GM06990 (cell line): ENCODE measurements around the gene RIMS3.

Experiments used
- DNase-seq: peaks from one replicate; pipeline ENCODE4 v3.0.0-alpha.2; 2011; ENCODE audit not compliant: insufficient read length; ENCODE audit errors: extremely low read depth
- H3K27me3 ChIP-seq: replicated peaks from 2 replicates; pipeline ENCODE4 v1.6.0; 2011; ENCODE audit warnings: low read length; ENCODE audit not compliant: control insufficient read depth, insufficient read depth
- H3K36me3 ChIP-seq: 2 replicates; pipeline ENCODE4 v1.5.1; 2011; ENCODE audit warnings: low read length; ENCODE audit not compliant: control insufficient read depth, insufficient read depth
- H3K4me3 ChIP-seq: replicated peaks from 2 replicates; pipeline ENCODE4 v1.5.1; 2011; ENCODE audit warnings: low read depth, mild to moderate bottlenecking, control low read depth, low read length
- TF ChIP-seq, protein P1 (sequence below): IDR thresholded peaks from 2 replicates; pipeline ENCODE4 v1.5.1; 2011; ENCODE audit warnings: low read length, control low read depth, mild to moderate bottlenecking, inconsistent platforms; ENCODE audit not compliant: insufficient read depth, poor library complexity, severe bottlenecking

The RIMS3 gene

DNA sequence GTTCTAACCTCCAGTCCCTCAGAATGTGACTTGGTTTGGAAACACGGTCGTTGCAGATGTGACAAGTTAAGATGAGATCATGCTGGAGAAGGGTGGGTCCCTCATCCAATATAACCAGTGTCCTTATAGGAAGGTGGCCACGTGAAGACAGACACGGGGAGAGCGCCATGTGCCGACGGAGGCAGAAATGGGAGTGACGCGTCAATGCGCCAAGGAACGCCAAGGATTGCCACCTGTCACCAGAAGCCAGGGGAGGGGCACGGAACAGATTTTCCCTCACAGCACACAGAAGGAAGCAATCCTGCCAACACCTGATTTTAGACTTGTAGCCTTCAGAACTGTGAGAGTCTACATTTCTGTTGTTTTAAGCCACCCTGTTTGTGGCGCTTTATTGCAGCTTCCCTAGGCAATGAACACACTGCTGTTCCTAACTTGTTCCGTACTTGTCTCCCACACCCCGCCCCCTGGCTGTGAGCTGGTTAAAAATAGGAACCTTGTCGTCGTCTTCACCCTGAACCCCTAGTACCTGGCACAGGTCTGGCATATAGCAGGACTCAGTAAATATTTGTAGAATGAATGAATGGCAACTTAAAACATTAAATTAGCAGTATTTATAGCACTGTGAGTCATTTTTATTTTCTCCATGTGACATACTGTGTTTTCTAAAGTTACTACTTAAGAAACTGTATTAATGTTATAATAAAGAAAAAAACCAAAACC lies 14.2 kb downstream of the RIMS3 start:
- H3K4me3 ChIP-seq: no peak overlapping the region
- H3K27me3 ChIP-seq: no peaks in the 10 kb centered on the region
- H3K36me3 ChIP-seq: no peaks in the 10 kb centered on the region
- no peak for DNase-seq
- TF ChIP-seq, protein P1, sequence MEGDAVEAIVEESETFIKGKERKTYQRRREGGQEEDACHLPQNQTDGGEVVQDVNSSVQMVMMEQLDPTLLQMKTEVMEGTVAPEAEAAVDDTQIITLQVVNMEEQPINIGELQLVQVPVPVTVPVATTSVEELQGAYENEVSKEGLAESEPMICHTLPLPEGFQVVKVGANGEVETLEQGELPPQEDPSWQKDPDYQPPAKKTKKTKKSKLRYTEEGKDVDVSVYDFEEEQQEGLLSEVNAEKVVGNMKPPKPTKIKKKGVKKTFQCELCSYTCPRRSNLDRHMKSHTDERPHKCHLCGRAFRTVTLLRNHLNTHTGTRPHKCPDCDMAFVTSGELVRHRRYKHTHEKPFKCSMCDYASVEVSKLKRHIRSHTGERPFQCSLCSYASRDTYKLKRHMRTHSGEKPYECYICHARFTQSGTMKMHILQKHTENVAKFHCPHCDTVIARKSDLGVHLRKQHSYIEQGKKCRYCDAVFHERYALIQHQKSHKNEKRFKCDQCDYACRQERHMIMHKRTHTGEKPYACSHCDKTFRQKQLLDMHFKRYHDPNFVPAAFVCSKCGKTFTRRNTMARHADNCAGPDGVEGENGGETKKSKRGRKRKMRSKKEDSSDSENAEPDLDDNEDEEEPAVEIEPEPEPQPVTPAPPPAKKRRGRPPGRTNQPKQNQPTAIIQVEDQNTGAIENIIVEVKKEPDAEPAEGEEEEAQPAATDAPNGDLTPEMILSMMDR: no peak

DNA sequence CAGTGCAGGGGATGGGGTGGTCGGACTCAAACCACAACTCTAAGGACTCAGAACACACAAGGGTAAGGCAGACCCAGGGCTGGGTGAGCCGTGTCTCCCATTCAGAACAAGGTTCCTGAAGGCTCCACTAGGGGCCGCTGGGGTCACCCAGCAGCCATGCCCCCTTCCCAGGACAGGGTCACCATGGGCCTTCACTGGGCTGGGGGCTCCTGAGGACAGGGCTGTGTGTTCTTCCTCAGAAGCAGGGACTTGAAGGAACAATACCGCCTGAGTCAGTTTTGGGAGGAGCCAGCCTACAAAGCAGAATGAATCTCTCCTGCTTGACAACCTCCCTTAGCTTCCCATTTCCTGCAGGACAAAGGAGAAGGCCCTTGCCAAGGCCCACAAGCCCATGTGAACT lies 15.4 kb downstream of the RIMS3 start:
- Histone ChIP-seq H3K27me3 (no peaks in the 10 kb centered on the region), H3K36me3 (no peaks in the 10 kb centered on the region), H3K4me3 (no peak overlapping the region)
- DNase-seq: no peak
- TF ChIP-seq, protein P1: peak; percentile 64

DNA sequence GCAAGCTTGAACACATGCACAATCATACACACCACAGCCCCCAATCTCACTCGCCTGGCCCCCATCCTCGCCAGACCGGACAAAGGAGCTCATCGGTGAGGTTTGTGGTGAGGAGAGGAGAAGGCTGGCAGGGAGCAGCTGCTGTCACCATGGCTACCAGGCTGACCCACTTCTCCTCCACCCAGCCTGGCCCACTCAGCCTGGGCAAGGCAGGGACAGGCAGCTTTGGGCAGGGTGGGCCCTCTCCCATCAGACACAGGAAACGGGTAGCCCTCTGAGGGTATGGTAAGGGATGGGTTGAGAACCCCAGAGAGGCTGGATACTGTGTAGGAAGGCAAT lies 15.9 kb downstream of the RIMS3 start:
- no peaks in the 10 kb centered on the region for H3K27me3 ChIP-seq
- H3K36me3 ChIP-seq: no peaks in the 10 kb centered on the region
- TF ChIP-seq, protein P1: no peak
- no peak for DNase-seq
- H3K4me3 ChIP-seq: no peak overlapping the region

DNA sequence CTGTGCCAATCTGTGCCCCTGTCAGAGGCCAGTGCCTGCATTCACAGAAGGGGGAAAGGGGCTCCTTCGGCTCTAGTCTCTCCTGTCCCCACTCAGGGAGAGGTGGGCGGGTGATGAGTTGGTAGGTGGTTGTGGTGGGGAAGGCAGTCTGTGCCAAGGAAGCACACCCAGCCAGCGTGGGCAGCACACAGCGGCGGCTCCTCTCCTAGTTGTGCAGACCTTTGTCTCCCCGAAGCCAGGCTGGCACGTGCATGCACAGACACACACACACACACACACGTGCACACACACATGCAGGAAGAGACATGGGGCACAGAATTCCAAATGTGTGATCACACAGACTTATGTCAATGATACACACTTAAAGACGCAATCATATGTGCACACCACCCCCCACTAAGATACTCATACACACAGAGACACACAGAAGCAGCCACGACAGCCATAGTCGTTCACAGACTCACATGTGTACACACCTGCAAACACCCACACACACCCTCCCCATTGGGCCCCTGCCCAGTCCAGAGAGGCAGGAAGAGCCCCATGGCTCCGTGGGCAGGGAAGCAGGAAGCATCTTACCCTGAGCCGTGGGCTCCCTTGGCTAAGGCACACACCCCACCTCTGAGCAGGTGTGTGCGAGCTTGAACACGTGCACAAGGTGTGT lies 16.4 kb downstream of the RIMS3 start:
- no peaks in the 10 kb centered on the region for H3K27me3 ChIP-seq
- no peak for DNase-seq
- no peaks in the 10 kb centered on the region for H3K36me3 ChIP-seq
- TF ChIP-seq, protein P1: no peak
- H3K4me3 ChIP-seq: no peak overlapping the region

DNA sequence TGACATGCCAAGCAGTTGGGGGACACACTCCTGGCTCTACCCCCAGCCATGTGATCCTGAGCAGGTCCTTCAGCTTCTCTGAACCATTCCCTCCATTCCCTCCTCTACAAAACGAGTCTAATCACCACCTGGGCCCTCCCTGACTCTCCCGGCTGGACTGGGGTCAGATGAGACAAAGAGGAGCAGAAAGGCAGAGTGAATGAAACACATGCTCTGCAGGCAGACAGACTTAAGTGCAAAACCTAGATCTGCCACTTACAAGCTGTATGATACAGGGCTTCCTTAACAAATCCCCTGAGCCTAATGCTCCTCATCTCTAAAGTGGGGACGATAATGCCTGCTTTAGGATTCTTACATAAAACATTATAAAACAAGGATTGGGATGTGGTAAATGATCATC lies 17.3 kb downstream of the RIMS3 start:
- Histone ChIP-seq H3K27me3 (no peaks in the 10 kb centered on the region), H3K4me3 (no peak overlapping the region), H3K36me3 (no peaks in the 10 kb centered on the region)
- TF ChIP-seq, protein P1: no peak
- DNase-seq: no peak

DNA sequence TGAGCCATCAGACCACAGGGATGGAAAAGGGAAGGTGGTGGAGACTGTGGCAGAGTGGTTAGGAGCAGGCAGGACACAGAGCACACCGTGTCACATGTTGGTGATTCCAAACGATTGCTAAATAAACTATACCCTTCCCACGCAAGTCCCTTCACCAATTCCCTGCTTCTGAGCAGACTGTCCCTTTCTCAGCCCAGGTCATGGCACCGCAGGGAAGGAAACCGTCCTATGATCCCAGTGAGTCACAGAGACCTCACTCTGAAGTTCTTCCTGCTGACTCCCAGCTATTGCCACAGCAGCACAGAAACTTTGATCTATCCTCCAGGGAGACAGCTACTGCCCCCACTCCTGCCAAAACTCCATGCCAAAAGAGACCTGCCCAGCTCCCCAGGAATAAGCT lies 19.2 kb downstream of the RIMS3 start:
- no peak for DNase-seq

More for the DNA sequence above, 19.2 kb downstream of the RIMS3 start:
- TF ChIP-seq, protein P1: no peak
- Histone ChIP-seq H3K27me3 (no peaks in the 10 kb centered on the region), H3K4me3 (no peak overlapping the region), H3K36me3 (no peaks in the 10 kb centered on the region)
